GM20000 (cell line): ENCODE measurements around the gene PIK3R6.
A peak's percentile ranks its signal among the peaks of the same experiment; 100 is the strongest.

Experiments
- DNase-seq: peaks from one replicate; pipeline ENCODE4 v3.0.0; 2012; ENCODE audit warnings: low spot score
- TF ChIP-seq, protein P1 (sequence below): IDR thresholded peaks from 2 replicates; pipeline ENCODE4 v1.5.1; 2012; ENCODE audit warnings: mild to moderate bottlenecking, control low read depth; ENCODE audit errors: extremely low read depth, missing control alignments

PIK3R6 gene

DNA sequence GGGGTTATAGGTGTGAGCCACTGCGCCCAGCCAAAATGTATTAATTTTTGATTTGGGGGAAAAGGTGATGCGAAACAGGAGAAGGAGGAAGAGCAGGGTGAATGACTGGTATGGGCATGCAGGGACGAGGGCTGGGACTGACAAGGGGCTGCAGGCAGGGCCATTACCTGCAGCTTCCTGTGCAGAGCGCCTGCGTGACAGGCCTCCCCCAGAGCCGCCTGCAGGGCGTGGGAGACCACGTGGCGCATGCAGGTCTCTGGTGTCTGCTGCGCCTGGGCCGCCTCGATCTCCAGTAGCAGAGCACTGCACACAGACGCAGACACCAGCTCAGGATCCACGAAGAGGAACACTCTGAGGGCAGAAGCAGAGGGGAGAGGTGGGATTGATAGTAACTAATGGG lies 32.4 kb downstream of the PIK3R6 start:
- TF ChIP-seq, protein P1, sequence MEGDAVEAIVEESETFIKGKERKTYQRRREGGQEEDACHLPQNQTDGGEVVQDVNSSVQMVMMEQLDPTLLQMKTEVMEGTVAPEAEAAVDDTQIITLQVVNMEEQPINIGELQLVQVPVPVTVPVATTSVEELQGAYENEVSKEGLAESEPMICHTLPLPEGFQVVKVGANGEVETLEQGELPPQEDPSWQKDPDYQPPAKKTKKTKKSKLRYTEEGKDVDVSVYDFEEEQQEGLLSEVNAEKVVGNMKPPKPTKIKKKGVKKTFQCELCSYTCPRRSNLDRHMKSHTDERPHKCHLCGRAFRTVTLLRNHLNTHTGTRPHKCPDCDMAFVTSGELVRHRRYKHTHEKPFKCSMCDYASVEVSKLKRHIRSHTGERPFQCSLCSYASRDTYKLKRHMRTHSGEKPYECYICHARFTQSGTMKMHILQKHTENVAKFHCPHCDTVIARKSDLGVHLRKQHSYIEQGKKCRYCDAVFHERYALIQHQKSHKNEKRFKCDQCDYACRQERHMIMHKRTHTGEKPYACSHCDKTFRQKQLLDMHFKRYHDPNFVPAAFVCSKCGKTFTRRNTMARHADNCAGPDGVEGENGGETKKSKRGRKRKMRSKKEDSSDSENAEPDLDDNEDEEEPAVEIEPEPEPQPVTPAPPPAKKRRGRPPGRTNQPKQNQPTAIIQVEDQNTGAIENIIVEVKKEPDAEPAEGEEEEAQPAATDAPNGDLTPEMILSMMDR, result no peak
- no peak for DNase-seq

- peak; percentile 69 for DNase-seq
Observed at GRCh38 chr17:8832711-8833352, 34.6 kb downstream of the PIK3R6 start.

DNA sequence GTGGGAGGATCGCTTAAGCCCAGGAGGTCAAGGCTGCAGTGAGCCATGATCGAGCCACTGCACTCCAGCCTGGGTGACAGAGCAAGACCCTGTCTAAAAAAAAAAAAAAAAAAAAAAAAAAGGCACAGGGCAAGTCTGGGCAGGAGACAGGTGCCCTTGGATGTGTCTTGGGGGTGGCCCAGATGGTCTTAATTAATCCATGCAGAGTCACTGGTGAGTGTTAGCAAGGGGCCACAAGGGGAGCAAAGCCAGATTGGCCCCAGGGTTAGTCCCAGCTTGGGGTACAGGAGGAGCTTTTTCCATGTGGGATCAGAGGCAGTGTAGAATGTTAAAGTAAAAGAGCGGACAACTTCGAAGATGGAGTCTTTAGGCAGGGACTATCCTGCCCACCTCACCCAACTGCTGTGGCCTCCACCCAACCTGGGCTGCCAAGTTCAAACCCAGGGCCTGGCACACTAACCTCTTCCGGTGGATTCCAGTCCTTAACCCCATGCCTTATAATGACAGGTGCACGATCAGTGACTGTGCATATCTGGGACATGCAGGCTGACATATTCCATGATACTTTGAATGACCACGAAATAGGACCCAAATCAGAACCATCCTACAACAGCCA lies 36.1 kb downstream of the PIK3R6 start:
- TF ChIP-seq, protein P1, result no peak
- no peak for DNase-seq

More at GRCh38 chr17:8832711-8833352, 34.6 kb downstream of the PIK3R6 start:
- TF ChIP-seq, protein P1, result peak; percentile 77

DNA sequence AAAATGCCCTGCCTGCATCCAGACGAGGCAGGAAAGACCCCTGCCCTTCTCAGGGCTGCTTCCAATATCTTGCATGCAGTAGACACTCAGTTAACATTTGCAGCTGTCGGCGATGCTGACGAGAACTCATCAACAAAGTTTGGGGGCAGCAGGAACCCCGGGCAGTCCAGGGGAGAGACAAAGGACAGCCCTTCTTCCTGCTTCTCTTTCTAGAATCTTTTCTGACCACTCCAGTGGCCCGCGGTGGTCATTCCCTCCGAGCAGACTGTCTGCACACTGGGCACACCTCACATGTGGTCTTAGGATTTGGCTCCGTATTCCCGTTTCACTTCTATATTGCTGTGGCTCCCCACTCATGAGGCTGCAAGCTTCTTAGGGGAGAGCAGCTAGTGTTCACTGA lies 37.3 kb downstream of the PIK3R6 start:
- TF ChIP-seq, protein P1, result no peak
- no peak for DNase-seq

DNA sequence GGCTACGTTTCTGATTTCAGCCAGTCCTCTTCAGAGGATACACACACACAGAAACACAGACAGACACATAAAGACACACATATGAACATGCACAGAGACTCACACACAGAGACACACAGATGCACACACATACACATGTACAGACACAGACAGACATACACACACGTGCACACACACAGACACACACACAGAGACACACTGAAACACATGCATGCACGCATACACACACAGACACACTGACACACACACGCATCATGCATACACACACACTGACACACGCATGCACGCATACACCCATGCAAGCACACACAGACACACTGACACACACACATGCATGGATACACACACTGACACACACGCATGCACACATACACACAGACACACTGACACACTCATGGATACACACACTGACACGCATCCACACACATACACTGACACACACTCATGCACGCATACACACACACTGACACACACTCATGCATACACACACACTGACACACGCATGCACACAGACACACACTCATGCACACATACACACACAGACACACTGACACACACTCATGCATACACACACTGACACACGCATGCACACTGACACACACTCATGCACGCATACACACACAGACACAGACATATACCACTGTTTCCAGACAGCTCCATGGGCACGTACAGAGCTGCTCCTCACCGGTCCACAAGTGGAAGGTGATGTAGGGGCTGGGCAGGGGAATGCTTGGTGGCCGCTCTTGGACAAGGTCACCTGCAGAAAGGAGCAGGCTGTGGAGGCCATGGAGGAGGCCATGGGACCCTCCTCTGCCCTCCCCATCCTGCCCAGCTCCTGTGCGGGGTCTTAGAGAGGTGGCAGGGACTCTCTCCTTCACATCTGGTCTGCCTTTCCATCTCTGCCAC lies 38.2 kb downstream of the PIK3R6 start:
- TF ChIP-seq, protein P1, result no peak
- DNase-seq, result no peak

- TF ChIP-seq, protein P1, result no peak
- DNase-seq, result no peak
Observed at GRCh38 chr17:8828517-8828875, 39.0 kb downstream of the PIK3R6 start.
